ENCODE results near the gene IGIP. TPM values are rescaled to one million over a fixed set of nuclear protein-coding genes. Genes with fewer than 3 reads are reported as not detected.

IGIP gene
- total and polyA plus RNA-seq, 2 donors from 2014 or later = 13.2 to 15.5 TPM

DNA sequence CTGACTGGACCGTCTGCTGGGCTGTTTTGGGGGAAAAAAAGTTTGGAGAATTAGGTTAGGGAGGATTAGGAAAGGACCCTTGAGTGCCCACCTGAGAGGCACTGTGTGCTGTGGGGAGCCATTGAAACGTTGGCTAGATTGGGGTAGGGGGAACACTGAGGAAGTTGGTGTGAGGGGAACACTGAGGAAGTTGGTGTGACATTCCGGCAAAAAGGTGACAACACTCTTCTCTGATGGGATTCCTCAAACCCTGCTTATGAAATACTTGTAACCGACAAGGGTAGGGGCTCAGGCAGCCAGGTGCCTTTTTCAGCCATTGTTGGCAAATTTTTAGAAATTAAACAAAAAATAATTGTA, 50.3 kb downstream of the IGIP start:
- no peaks in the 10 kb centered on the region for H3K36me3 ChIP-seq (ENCODE audit: control insufficient read depth in 2 of 3, insufficient read depth in 3 of 3, low read length in 3 of 3)
- peak overlapping the region; percentile 85 to 96 (median 87) for H3K4me3 ChIP-seq (ENCODE audit: low read length in 3 of 3)
- H3K9ac ChIP-seq (ENCODE audit: low read length in 3 of 3) = peak overlapping the region; percentile 73 to 97 (median 97)
- H3K4me1 ChIP-seq (ENCODE audit: control insufficient read depth in 2 of 3, insufficient read depth in 2 of 3, low read depth in 1 of 3, low read length in 3 of 3) = peaks cover under 1 to 23% (median 18%) of the 10 kb centered on the region in 3 donors
- DNase-seq = no peak
- no peaks in the 10 kb centered on the region for H3K27me3 ChIP-seq (ENCODE audit: control insufficient read depth, insufficient read depth, low read length)
- TF ChIP-seq, protein P1, sequence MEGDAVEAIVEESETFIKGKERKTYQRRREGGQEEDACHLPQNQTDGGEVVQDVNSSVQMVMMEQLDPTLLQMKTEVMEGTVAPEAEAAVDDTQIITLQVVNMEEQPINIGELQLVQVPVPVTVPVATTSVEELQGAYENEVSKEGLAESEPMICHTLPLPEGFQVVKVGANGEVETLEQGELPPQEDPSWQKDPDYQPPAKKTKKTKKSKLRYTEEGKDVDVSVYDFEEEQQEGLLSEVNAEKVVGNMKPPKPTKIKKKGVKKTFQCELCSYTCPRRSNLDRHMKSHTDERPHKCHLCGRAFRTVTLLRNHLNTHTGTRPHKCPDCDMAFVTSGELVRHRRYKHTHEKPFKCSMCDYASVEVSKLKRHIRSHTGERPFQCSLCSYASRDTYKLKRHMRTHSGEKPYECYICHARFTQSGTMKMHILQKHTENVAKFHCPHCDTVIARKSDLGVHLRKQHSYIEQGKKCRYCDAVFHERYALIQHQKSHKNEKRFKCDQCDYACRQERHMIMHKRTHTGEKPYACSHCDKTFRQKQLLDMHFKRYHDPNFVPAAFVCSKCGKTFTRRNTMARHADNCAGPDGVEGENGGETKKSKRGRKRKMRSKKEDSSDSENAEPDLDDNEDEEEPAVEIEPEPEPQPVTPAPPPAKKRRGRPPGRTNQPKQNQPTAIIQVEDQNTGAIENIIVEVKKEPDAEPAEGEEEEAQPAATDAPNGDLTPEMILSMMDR (IDR thresholded peaks at IDR 0.05; ENCODE audit: borderline replicate concordance, extremely low read depth, insufficient read depth) = no peak
- peak overlapping the region; percentile 99 for H3K27ac ChIP-seq (ENCODE audit: low read depth in 2 of 2, low read length in 2 of 2)
- FAIRE-seq = no peak
- H3K9me3 ChIP-seq (ENCODE audit: control insufficient read depth in 2 of 3, insufficient read depth in 1 of 3, low read length in 3 of 3) = no peaks in the 10 kb centered on the region
- intact Hi-C loops (cut with DNase I) = no loop called here

GRCh38 chr5:140178086-140178410, 52.3 kb downstream of the IGIP start:
- Histone ChIP-seq H3K9ac (ENCODE audit: low read length in 3 of 3) (peak overlapping the region in 2 of 3 donors; percentile 58 to 72), H3K27me3 (ENCODE audit: control insufficient read depth, insufficient read depth, low read length) (no peaks in the 10 kb centered on the region), H3K9me3 (ENCODE audit: control insufficient read depth in 2 of 3, insufficient read depth in 1 of 3, low read length in 3 of 3) (no peaks in the 10 kb centered on the region), H3K4me1 (ENCODE audit: control insufficient read depth in 2 of 3, insufficient read depth in 2 of 3, low read depth in 1 of 3, low read length in 3 of 3) (peaks cover 2 to 41% (median 34%) of the 10 kb centered on the region in 3 donors), H3K4me3 (ENCODE audit: low read length in 3 of 3) (peak overlapping the region in 2 of 3 donors; percentile 12 to 85), H3K27ac (ENCODE audit: low read depth in 2 of 2, low read length in 2 of 2) (peak overlapping the region; percentile 87 to 94), H3K36me3 (ENCODE audit: control insufficient read depth in 2 of 3, insufficient read depth in 3 of 3, low read length in 3 of 3) (no peaks in the 10 kb centered on the region)
- intact Hi-C loops (cut with DNase I) = no loop called here
- no peak for DNase-seq
- TF ChIP-seq, protein P1 (IDR thresholded peaks at IDR 0.05; ENCODE audit: borderline replicate concordance, extremely low read depth, insufficient read depth) = no peak
- FAIRE-seq = no peak

DNA sequence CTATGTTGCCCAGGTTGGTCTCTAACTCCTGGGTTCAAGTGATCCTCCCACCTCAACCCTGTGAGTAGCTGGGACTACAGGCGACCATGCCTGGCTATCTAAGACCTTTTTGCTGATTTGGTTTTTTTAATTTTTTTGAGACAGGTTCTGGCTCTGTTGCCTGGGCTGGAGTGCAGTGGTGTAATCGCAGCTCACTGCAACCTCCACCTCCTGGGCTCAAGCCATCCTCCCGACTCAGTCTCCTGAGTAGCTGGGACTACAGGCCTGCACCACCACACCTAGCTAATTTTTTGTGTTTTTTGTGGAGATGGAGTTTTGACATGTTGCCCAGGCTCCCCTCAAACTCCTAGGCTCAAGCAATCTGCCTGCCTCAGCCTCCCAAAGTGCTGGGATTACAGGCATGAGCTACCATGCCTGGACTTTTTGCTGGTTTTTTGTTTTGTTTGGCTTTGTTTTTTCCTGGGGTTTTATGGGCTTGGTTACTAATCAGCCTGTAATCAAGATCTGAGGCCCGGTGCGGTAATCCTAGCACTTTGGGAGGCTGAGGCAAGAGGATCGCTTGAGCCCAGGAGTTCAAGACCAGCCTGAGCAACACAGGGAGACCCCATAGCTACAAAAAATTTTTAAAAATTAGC, 52.9 kb downstream of the IGIP start:
- Histone ChIP-seq H3K4me1 (ENCODE audit: control insufficient read depth in 2 of 3, insufficient read depth in 2 of 3, low read depth in 1 of 3, low read length in 3 of 3) (peaks cover 2 to 46% (median 40%) of the 10 kb centered on the region in 3 donors), H3K27ac (ENCODE audit: low read depth in 2 of 2, low read length in 2 of 2) (peak overlapping the region; percentile 44 to 94), H3K27me3 (ENCODE audit: control insufficient read depth, insufficient read depth, low read length) (no peaks in the 10 kb centered on the region), H3K4me3 (ENCODE audit: low read length in 3 of 3) (no peak overlapping the region), H3K9me3 (ENCODE audit: control insufficient read depth in 2 of 3, insufficient read depth in 1 of 3, low read length in 3 of 3) (no peaks in the 10 kb centered on the region), H3K36me3 (ENCODE audit: control insufficient read depth in 2 of 3, insufficient read depth in 3 of 3, low read length in 3 of 3) (no peaks in the 10 kb centered on the region), H3K9ac (ENCODE audit: low read length in 3 of 3) (no peak overlapping the region)
- FAIRE-seq (no peak), DNase-seq (no peak)
- TF ChIP-seq, protein P1 (IDR thresholded peaks at IDR 0.05; ENCODE audit: borderline replicate concordance, extremely low read depth, insufficient read depth) = no peak
- intact Hi-C loops (cut with DNase I) = no loop called here

Other genes starting within 250 kb of the IGIP start
- gene NRG2, start 82.6 kb upstream of the IGIP start, total RNA-seq = 1.9 TPM
- gene NRG2, start 82.6 kb upstream of the IGIP start, polyA plus RNA-seq (ENCODE audit: insufficient read depth, low read depth, low replicate concordance) = 4.6 TPM
- gene PURA, start 11.8 kb upstream of the IGIP start, total RNA-seq = 31.6 TPM
- 4.7 TPM for gene PURA, start 11.8 kb upstream of the IGIP start, polyA plus RNA-seq (ENCODE audit: insufficient read depth, low read depth, low replicate concordance)
- 157 TPM for gene CYSTM1, start 49.3 kb downstream of the IGIP start, total RNA-seq
- gene CYSTM1, start 49.3 kb downstream of the IGIP start, polyA plus RNA-seq (ENCODE audit: insufficient read depth, low read depth, low replicate concordance) = 485 TPM
- 48.9 TPM for gene PFDN1, start 177.2 kb downstream of the IGIP start, total RNA-seq
- gene PFDN1, start 177.2 kb downstream of the IGIP start, polyA plus RNA-seq (ENCODE audit: insufficient read depth, low read depth, low replicate concordance) = 85.8 TPM
- 7.8 TPM for gene HBEGF, start 220.7 kb downstream of the IGIP start, total RNA-seq
- 6.0 TPM for gene HBEGF, start 220.7 kb downstream of the IGIP start, polyA plus RNA-seq (ENCODE audit: insufficient read depth, low read depth, low replicate concordance)
- gene SLC4A9, start 234.3 kb downstream of the IGIP start, total RNA-seq = 2.5 TPM
- gene SLC4A9, start 234.3 kb downstream of the IGIP start, polyA plus RNA-seq (ENCODE audit: insufficient read depth, low read depth, low replicate concordance) = 29.9 TPM